Pancreas (tissue), 10 donors: ENCODE measurements around the gene UFSP1. TPM values are rescaled to one million over a fixed set of nuclear protein-coding genes. Genes with fewer than 3 reads are reported as not detected.

Source experiments
- ATAC-seq, 4 donors: fragments of 200-7000 bp; cut with Tn5 transposase; one replicate each; pipeline versions ENCODE4 v1.8.0 to v1.9.1; 2020; ENCODE audit warnings: mild to moderate bottlenecking in 4 of 4, moderate library complexity in 4 of 4
- DNase-seq, 6 donors: peaks; one replicate each; pipeline ENCODE4 v3.0.0-alpha.2; 2020
- FAIRE-seq: peaks from 2 replicates; lab custom pipeline; 2012; peaks lifted over from hg19 to GRCh38; lab: Jason Lieb, UNC
- H3K27ac ChIP-seq, 4 donors: fragments of 200-600 bp; sonication (generic); 1 replicate in 3 of 4; 2 replicates in 1 of 4; pipeline versions ENCODE4 v1.5.0 to v1.8.0; 2020
- H3K27me3 ChIP-seq, 4 donors: fragments of 200-600 bp; one replicate each; pipeline ENCODE4 v1.8.0; 2021
- H3K36me3 ChIP-seq, 3 donors: fragments of 200-600 bp; sonication (generic) in 1 of 3; one replicate each; pipeline versions ENCODE4 v1.5.0 to v1.8.0; 2020 to 2021
- H3K4me1 ChIP-seq, 3 donors: fragments of 200-600 bp; one replicate each; pipeline ENCODE4 v1.8.0; 2021
- H3K4me3 ChIP-seq, 4 donors: fragments of 200-600 bp; sonication (generic) in 2 of 4; one replicate each; pipeline versions ENCODE4 v1.5.0 to v1.8.0; 2020 to 2021
- H3K9me3 ChIP-seq, 4 donors: fragments of 200-600 bp; one replicate each; pipeline ENCODE4 v1.8.0; 2021
- WGBS, 2 donors: extraction: QIAGEN DNeasy Blood & Tissue Kit; methylation state at CpG; one replicate each; pipeline ENCODE4 v1.1.7; 2013; 5-methylcytosine and 5-hydroxymethylcytosine counted together
- intact Hi-C, 3 donors: fragments of 100-400 bp; cut with DNase I; formaldehyde crosslinking; loops; one replicate each; pipeline versions ENCODE4 v1.11.1 to v1.14.2; 2022
- polyA plus RNA-seq, 2 donors: library from polyadenylated mRNA; stranded (reverse); fragments of 200-250 nt; gene quantifications; one replicate each; pipeline ENCODE4 v1.2.3, GENCODE V29; 2013
- total RNA-seq, 6 donors: library from RNA; stranded (reverse); fragmentation: NEBNext Ultra II Directional in 4 of 6; extraction: Animal tissue kit (Norgen Biotek cat#: 25700) in 4 of 6; gene quantifications; one replicate each; pipeline versions ENCODE4 v1.2.1 to v1.2.4, GENCODE V29; 2021 to 2023
- TF ChIP-seq, protein P1 (sequence below), 4 donors: fragments of 200-600 bp; sonication (generic) in 3 of 4; IDR thresholded peaks; one replicate each; pipeline versions ENCODE4 v1.5.0 to v1.8.0; 2021; ENCODE audit warnings: antibody characterized with exemption in 4 of 4
- donor health status: healthy with polysubstance abuse.
- donor health status: DM: no; HTN: no; CAD: no; lungs with moderate emphysema.
- donor health status: DM: no; HTN: no; CAD: no.
- donor health status: control.
- donor health status: control.
- donor health status: Bipolar disorder and iron deficiency.
- donor health status: DM: yes; HTN: yes; CAD: no.
- donor health status: DM: no; HTN: no; CAD: no.
- donor health status: DM: no; HTN: no; CAD: no.
- donor health status: DM: yes; HTN: yes; CAD: no.

UFSP1 gene
- total and polyA plus RNA-seq, 8 donors = 0.83 to 6.3 (median 2.4) TPM

DNA sequence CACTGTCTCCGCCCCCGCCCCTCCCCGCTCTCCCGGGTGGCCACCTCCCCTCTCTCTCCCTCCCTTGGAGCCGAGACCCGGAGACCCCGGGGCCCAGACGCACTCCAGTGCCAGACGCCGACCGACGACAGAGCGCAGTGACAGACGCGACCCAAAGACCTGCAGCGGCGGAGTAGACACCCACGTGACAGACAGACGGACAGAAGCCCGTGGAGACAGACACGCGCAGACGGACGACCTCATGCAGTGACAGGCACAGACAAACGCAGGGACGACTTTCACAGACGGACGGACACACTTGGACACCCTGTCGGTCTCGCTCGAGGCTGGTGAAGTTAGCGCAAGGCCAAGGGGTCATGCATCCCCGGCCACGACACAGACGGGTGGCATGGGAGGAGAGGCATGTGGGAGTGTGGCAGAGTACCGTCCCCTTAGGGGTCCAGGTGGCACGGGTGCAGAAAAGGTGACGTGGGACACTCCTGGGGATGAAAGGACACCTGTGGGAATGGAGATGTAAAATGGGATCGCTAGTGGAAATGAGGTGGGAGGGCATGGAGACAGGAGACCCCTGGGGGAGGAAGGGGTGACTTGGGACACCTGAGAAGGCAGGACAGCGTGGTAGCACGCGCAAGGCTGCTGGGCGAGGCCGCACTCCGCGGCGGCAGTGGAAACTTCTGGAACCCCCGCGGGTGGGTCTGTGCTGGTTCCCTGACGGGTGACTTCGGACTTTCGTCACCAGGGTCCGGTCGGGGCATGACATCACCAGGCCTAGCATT is 6.6 kb upstream of the UFSP1 start:
- TF ChIP-seq, protein P1, sequence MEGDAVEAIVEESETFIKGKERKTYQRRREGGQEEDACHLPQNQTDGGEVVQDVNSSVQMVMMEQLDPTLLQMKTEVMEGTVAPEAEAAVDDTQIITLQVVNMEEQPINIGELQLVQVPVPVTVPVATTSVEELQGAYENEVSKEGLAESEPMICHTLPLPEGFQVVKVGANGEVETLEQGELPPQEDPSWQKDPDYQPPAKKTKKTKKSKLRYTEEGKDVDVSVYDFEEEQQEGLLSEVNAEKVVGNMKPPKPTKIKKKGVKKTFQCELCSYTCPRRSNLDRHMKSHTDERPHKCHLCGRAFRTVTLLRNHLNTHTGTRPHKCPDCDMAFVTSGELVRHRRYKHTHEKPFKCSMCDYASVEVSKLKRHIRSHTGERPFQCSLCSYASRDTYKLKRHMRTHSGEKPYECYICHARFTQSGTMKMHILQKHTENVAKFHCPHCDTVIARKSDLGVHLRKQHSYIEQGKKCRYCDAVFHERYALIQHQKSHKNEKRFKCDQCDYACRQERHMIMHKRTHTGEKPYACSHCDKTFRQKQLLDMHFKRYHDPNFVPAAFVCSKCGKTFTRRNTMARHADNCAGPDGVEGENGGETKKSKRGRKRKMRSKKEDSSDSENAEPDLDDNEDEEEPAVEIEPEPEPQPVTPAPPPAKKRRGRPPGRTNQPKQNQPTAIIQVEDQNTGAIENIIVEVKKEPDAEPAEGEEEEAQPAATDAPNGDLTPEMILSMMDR (IDR thresholded peaks at IDR 0.05) = no peak
- intact Hi-C loops = loop anchor here in 2 of 3 donors (2.0 to 10.0 kb wide), 2 partner anchors 165 to 169 kb away; no protein-coding TSS in a partner anchor
- no peaks in the 10 kb centered on the region for H3K36me3 ChIP-seq
- 6% methylated on average over 49 to 54 of the region's 54 CpGs for WGBS, 2 donors
- peak; percentile 46 to 81 (median 77) for DNase-seq
- FAIRE-seq = no peak
- H3K9me3 ChIP-seq = no peaks in the 10 kb centered on the region
- H3K4me3 ChIP-seq = peak overlapping the region in 2 of 4 donors; percentile 60 to 67
- peak overlapping the region in 2 of 4 donors; percentile 57 to 72 for H3K27ac ChIP-seq
- H3K4me1 ChIP-seq = peaks cover 0 to 16% (median 5%) of the 10 kb centered on the region in 3 donors
- peak; percentile 33 to 66 (median 60) for ATAC-seq
- no peaks in the 10 kb centered on the region for H3K27me3 ChIP-seq

DNA sequence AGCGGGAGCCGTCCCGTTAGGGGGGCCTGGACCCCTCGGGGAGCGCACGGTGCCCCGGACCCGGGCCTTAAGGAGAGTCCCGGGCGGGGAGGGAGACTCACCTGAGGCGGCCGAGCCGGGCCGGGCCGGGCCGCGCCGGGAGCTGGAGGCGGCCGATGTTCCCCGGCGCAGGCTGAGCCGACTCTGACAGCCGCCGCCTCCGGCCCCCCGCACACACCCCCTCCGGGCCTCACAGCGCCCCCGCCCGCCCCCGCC is 6.1 kb upstream of the UFSP1 start, which contains the start of gene ACHE:
Gene ACHE, minus strand, starts transcription at position 188 of the 255 bp plus-strand sequence. CDS start 1,656 bp downstream, outside the sequence.
- WGBS, 2 donors = 1 to 3% methylated on average over 14 to 32 of the region's 32 CpGs
- ATAC-seq = peak in 2 of 4 donors; percentile 25 to 47
- peak within 1 kb of the TSS in 2 of 4 donors; percentile 57 to 72 for H3K27ac ChIP-seq

DNA sequence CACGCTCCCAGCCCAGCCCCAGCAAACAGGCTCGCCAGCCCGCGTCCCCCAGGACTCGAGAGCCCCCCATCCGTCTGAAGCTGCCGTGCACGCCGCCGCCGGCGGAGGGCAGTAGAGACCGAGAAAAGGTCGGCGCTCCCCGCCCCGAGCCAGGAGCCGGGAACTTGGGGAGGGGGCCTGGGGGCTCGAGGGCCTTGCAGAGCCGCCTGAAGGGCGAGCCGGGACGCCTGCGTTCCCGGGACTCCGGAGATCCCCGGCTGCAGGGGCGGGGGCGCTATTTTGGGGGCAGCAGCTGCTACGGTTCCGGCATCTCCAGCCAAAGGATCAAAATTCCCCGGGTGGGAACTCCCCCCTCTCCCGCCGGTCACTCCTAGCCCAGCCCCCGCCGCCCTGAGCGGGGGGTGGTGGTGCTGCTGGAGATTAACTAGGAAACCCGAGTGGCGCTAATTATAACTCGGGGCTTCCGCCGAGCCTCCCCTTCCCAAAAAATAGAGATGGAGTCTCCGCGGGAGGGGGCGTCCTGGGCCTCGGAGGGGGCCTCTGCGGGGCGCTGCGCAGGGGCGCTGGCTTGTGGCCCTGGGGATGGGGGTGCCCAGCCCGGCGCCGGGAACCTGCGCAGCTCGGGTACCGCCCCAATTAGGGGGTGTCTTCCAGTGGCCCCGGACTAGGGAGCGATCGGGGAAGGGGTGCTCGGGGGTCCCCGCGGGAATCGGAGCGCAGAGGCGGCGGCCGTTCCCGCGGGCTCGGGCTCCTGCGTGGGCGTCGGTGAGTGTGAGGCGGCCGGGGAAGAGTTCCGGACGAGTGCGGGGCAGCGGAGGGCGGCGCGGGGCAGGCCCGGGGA is 5.6 kb upstream of the UFSP1 start:
- no peak for FAIRE-seq
- peak overlapping the region in 1 of 4 donors; percentile 72 for H3K27ac ChIP-seq

More for the DNA sequence above, 6.1 kb upstream of the UFSP1 start, which contains the start of gene ACHE:
- Histone ChIP-seq H3K4me1 (peaks cover 0 to 13% (median 5%) of the 10 kb centered on the region in 3 donors), H3K9me3 (no peaks in the 10 kb centered on the region), H3K4me3 (peak within 1 kb of the TSS; percentile 17 to 67 (median 42)), H3K36me3 (no peaks in the 10 kb centered on the region), H3K27me3 (no peaks in the 10 kb centered on the region)
- TF ChIP-seq, protein P1 (IDR thresholded peaks at IDR 0.05) = no peak
- intact Hi-C loops = loop anchor here in 1 of 3 donors (10.0 kb wide), 1 partner anchor 169 kb away; no protein-coding TSS in a partner anchor
- peak in 3 of 6 donors; percentile 36 to 79 (median 73) for DNase-seq
- FAIRE-seq = no peak

DNA sequence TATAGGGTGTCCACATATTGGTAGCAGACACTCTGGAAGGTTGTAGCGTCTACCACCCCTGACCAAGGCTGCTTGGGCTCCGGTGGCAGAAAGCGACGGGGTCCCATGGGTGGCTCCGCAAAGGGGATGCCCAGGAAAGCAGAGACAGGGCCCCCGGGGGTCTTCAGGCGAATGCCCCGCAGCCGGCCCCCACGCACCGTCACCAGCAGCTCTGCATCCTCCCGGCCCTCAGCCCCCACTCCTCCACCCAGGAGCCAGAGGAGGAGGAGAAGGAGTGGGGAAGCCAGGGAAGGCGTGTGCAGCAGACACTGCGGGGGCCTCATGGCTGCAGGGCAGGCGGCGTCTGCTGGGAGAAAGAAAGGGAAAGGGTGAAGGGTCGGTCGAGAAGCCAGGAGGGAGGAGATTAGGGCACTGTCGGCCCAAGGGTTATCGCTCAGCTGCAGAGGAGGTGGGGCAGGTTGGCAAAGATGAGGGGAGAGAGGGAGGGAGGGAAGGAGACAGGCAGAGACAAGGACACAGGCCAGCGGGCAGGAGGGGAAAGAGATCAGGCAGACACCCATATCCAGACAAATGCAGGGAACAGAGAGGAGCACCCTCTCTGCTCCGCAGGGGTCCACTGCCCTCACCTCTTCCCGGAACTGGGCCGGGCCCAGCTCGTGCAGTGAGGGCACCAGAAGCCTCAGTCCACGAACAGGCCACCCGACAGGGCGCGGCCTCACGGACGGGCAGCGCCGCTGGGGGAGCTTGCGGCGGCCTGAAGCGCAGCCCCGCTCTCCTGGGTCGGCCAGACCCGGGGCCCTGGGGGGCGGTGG is 4.6 kb upstream of the UFSP1 start:
- FAIRE-seq = no peak
- ATAC-seq = no peak
- peak in 2 of 6 donors; percentile 44 to 70 for DNase-seq
- WGBS, 2 donors = 46 to 54% methylated on average over 35 to 40 of the region's 40 CpGs
- Histone ChIP-seq H3K9me3 (no peaks in the 10 kb centered on the region), H3K27ac (no peak overlapping the region), H3K27me3 (no peaks in the 10 kb centered on the region), H3K4me1 (peaks cover 0 to 13% (median 5%) of the 10 kb centered on the region in 3 donors), H3K4me3 (peak overlapping the region in 2 of 4 donors; percentile 60 to 67), H3K36me3 (no peaks in the 10 kb centered on the region)
- TF ChIP-seq, protein P1 (IDR thresholded peaks at IDR 0.05) = no peak
- intact Hi-C loops = loop anchor here in 2 of 3 donors (5.0 to 10.0 kb wide), 2 partner anchors 168 to 171 kb away; no protein-coding TSS in a partner anchor

More for the DNA sequence above, 5.6 kb upstream of the UFSP1 start:
- no peaks in the 10 kb centered on the region for H3K27me3 ChIP-seq
- WGBS, 2 donors = 1% methylated on average over 51 to 83 of the region's 83 CpGs
- DNase-seq = peak; percentile 33 to 88 (median 70)
- TF ChIP-seq, protein P1 (IDR thresholded peaks at IDR 0.05) = peak; percentile 41 to 81 (median 74)
- intact Hi-C loops = loop anchor here in 2 of 3 donors (5.0 to 10.0 kb wide), 2 partner anchors 167 to 170 kb away; no protein-coding TSS in a partner anchor
- no peaks in the 10 kb centered on the region for H3K36me3 ChIP-seq
- no peaks in the 10 kb centered on the region for H3K9me3 ChIP-seq
- H3K4me1 ChIP-seq = peaks cover 0 to 13% (median 5%) of the 10 kb centered on the region in 3 donors
- ATAC-seq = peak; percentile 26 to 40 (median 36)
- H3K4me3 ChIP-seq = peak overlapping the region; percentile 17 to 67 (median 42)
